Measurements from ENCODE around the gene TAB3. TPM values are rescaled to one million over a fixed set of nuclear protein-coding genes. Genes with fewer than 3 reads are reported as not detected.

The TAB3 gene
- polyA plus RNA-seq (2011; rRNA removed) = 8.6 and 13.5 TPM in 2 replicates
- polyA minus RNA-seq (2011; rRNA and poly(A)+ RNA removed) = 7.4 and 10.0 TPM in 2 replicates

GRCh38 chrX:30889147-30890140 lies at the start of gene TAB3:
TSS of gene TAB3 (minus strand) at chrX:30889254. CDS start at chrX:30859588, 29,666 bp downstream.
- Histone ChIP-seq H3K4me3 (ENCODE audit: low read depth, low read length) (peak within 1 kb of the TSS; percentile 68), H3K36me3 (ENCODE audit: control insufficient read depth, insufficient read depth, low read length) (no peaks in the 10 kb centered on the region), H3K27me3 (ENCODE audit: control insufficient read depth, insufficient read depth, low read length) (no peaks in the 10 kb centered on the region)
- POLR2A ChIA-PET = interaction anchor here (0.5 kb wide), 1 partner anchor 369 kb away, joined by 4 read pairs; no protein-coding TSS in a partner anchor
- peak; percentile 86 for DNase-seq (ENCODE audit: low read depth)
- TF ChIP-seq CTCF (IDR thresholded peaks at IDR 0.05; ENCODE audit: insufficient read depth, low read depth, low read length) = no peak
- CTCF ChIA-PET = interaction anchor here (0.6 to 0.7 kb wide), 2 partner anchors 66 to 222 kb away, joined by 3 read pairs; no protein-coding TSS in a partner anchor

DNA sequence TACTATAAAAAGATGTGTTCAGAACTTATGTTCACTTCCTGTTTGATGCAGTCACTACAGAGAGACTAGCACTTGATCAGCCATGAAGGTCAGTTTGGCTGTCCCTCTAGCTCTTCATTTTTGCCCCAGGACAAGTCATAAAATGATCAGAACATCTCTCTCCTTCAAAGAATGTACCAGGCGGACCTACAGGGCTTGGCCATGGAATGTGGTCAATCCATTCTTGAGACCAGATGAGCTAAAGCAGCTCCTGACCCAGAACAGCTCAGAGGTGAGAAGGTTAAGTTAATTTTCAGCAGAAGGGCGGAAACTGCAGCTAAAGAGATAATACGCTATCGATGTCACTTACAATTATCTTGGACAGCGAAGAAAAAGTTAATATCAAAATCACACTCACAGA lies 49.2 kb upstream of the TAB3 start:
- Histone ChIP-seq H3K4me3 (ENCODE audit: low read depth, low read length) (no peak overlapping the region), H3K36me3 (ENCODE audit: control insufficient read depth, insufficient read depth, low read length) (no peaks in the 10 kb centered on the region), H3K27me3 (ENCODE audit: control insufficient read depth, insufficient read depth, low read length) (no peaks in the 10 kb centered on the region)
- DNase-seq (ENCODE audit: low read depth) = no peak
- no peak for TF ChIP-seq CTCF (IDR thresholded peaks at IDR 0.05; ENCODE audit: insufficient read depth, low read depth, low read length)
- CTCF ChIA-PET = no interaction called here
- POLR2A ChIA-PET = no interaction called here

GRCh38 chrX:30935985-30936384 lies 46.9 kb upstream of the TAB3 start:
- H3K4me3 ChIP-seq (ENCODE audit: low read depth, low read length) = no peak overlapping the region
- peak; percentile 15; the same call in 1 of the 2 replicates for TF ChIP-seq CTCF (IDR thresholded peaks at IDR 0.05; ENCODE audit: insufficient read depth, low read depth, low read length)
- DNase-seq (ENCODE audit: low read depth) = no peak
- POLR2A ChIA-PET = no interaction called here
- no peaks in the 10 kb centered on the region for H3K27me3 ChIP-seq (ENCODE audit: control insufficient read depth, insufficient read depth, low read length)
- CTCF ChIA-PET = no interaction called here
- no peaks in the 10 kb centered on the region for H3K36me3 ChIP-seq (ENCODE audit: control insufficient read depth, insufficient read depth, low read length)

DNA sequence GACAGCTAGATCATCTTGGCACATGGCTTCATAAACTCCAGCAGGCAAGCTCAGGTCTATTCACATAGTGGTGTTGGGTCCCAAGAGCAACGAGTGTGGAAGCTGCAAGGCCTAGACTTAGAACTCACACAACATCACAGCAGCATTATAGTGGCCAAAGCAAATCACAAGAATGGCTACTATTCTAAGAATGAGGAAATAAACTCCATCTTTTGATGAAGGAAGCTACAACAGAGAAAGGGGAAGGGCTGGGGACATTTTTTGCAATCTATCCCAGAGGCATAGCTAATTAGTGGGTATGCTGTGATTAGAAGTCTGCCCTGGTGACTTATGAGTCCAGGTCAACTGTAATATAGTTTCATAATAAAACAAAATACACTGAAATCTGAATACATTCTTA lies 42.9 kb upstream of the TAB3 start:
- H3K4me3 ChIP-seq (ENCODE audit: low read depth, low read length) = no peak overlapping the region
- no peak for TF ChIP-seq CTCF (IDR thresholded peaks at IDR 0.05; ENCODE audit: insufficient read depth, low read depth, low read length)
- POLR2A ChIA-PET = no interaction called here
- no peaks in the 10 kb centered on the region for H3K27me3 ChIP-seq (ENCODE audit: control insufficient read depth, insufficient read depth, low read length)
- DNase-seq (ENCODE audit: low read depth) = no peak
- H3K36me3 ChIP-seq (ENCODE audit: control insufficient read depth, insufficient read depth, low read length) = no peaks in the 10 kb centered on the region
- CTCF ChIA-PET = interaction anchor here (1.0 kb wide), 1 partner anchor 23 kb away, joined by 3 read pairs; no protein-coding TSS in a partner anchor

- POLR2A ChIA-PET = no interaction called here
- no peak for TF ChIP-seq CTCF (IDR thresholded peaks at IDR 0.05; ENCODE audit: insufficient read depth, low read depth, low read length)
- DNase-seq (ENCODE audit: low read depth) = no peak
- no peak overlapping the region for H3K4me3 ChIP-seq (ENCODE audit: low read depth, low read length)
- no peaks in the 10 kb centered on the region for H3K36me3 ChIP-seq (ENCODE audit: control insufficient read depth, insufficient read depth, low read length)
- H3K27me3 ChIP-seq (ENCODE audit: control insufficient read depth, insufficient read depth, low read length) = no peaks in the 10 kb centered on the region
- CTCF ChIA-PET = no interaction called here
These were observed 41.6 kb upstream of the TAB3 start for GRCh38 chrX:30930679-30931078.
